ENCODE data around the gene COL26A1. TPM values are rescaled to one million over a fixed set of nuclear protein-coding genes. Genes with fewer than 3 reads are reported as not detected.
A peak's percentile ranks its signal among the peaks of the same experiment; 100 is the strongest.
"Not testable (repeated sequence)": the region's sequence is repeated elsewhere in the genome, so short reads cannot be mapped to it uniquely, and the experiment has no call there.

Gene COL26A1
- total RNA-seq, 2 experiments from 2014 or later = not detected

DNA sequence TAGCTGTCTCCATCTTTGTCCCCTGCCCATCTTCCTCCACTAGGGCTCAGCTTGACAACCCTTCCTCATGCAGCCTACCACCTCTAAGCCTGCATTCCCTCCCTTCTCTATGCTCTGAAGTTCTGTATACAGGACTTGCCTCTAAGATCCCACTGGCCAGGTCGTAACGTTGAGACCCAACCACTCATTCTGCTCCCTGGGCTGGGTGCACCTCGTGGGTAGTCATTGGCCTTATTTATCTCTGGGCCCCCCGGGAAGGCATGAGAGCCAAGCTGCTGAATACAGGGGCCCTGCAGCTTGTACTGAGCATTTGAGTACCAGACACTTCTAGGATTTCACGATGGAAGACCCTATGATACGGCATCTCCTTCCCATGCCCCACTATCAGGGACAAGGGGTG lies 235.3 kb downstream of the COL26A1 start:
- no peak overlapping the region for H3K4me3 Mint-ChIP-seq
- no peaks in the 10 kb centered on the region for H3K36me3 Mint-ChIP-seq
- DNase-seq = no peak
- no peaks in the 10 kb centered on the region for H3K27me3 Mint-ChIP-seq
- H3K27ac Mint-ChIP-seq = no peak overlapping the region
- no peaks in the 10 kb centered on the region for H3K9me3 Mint-ChIP-seq
- ChIA-PET POLR2A (no interaction called here), CTCF (no interaction called here)
- intact Hi-C loops (cut with micrococcal nuclease) = no loop called here
- no peaks in the 10 kb centered on the region for H3K4me1 Mint-ChIP-seq (ENCODE audit: low read depth)

DNA sequence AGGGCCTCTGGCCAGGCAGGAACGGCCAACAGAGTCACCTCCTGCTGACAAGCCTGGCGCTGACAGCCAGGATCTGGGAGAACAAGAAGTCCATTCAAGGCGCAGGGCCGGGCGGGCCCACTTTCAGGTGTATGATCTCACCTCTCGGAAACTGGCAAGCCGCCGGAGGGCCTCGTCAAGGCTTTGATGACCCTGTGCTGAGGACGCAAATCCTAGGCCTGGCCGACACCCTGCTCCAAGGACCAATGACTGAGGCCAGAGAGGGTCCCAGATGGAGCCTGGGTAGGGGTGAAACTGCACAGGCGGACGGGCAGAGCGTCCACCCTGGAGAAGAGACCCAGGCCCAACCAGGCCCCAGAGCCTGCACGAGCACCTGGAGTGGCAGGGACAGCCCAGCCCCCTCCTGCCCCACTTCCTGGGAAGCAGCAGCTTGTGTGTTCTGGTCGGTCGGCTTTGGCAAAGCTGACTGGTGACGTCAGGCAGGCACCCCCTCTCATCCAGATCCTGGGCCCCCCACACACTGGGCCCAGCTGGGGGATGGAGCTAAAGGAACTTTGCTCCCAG lies 235.8 kb downstream of the COL26A1 start:
- no peak overlapping the region for H3K4me3 Mint-ChIP-seq
- ChIA-PET CTCF (no interaction called here), POLR2A (interaction anchor here (0.5 kb wide), 1 partner anchor 13 kb away, joined by 4 read pairs; no protein-coding TSS in a partner anchor)
- intact Hi-C loops (cut with micrococcal nuclease) = no loop called here
- H3K36me3 Mint-ChIP-seq = no peaks in the 10 kb centered on the region
- H3K4me1 Mint-ChIP-seq (ENCODE audit: low read depth) = no peaks in the 10 kb centered on the region
- no peak for DNase-seq
- no peak overlapping the region for H3K27ac Mint-ChIP-seq
- H3K9me3 Mint-ChIP-seq = no peaks in the 10 kb centered on the region
- H3K27me3 Mint-ChIP-seq = no peaks in the 10 kb centered on the region

DNA sequence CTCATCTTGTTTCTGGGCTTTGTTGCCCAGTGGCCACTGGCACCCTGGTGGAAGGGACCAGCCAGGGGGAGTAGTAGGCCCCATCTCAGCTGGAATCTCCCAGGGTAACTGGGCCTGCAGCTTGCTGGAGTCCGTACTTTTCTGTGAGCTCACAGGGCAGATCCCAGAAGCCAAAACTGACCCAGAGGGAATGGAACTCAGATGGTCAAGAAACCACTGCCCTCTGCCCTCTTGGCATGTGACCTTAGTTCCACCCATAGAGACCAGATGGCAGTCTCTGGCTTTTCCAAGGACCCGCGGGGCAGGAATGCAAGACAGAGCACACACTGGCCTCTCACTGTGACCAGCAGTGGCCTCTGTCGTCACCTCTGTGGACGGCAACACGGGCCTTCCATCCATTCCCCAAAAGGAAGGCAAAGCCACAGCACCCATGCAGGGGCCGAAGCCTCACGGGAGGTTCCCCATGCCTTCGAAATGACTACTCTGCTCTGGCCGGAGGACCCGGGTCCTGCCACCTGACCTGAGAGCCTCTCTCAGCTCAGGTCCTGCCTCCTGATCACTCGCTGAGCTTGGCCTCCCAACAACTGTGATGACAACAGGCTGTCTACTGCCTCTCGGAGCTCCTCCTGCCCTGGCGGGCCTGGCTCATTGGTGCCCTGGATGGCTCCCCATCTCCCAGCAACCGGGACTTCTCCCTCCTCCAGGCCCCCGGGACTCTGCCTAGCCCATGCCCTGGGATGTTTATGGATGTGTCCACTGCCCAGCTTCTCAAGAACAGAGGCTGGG lies 236.5 kb downstream of the COL26A1 start:
- ChIA-PET POLR2A (interaction anchor here (0.5 kb wide), 1 partner anchor 14 kb away, joined by 4 read pairs; no protein-coding TSS in a partner anchor), CTCF (no interaction called here)
- DNase-seq = no peak
- Mint-ChIP-seq H3K27ac (no peak overlapping the region), H3K4me1 (ENCODE audit: low read depth) (no peaks in the 10 kb centered on the region), H3K27me3 (no peaks in the 10 kb centered on the region), H3K9me3 (no peaks in the 10 kb centered on the region), H3K36me3 (no peaks in the 10 kb centered on the region), H3K4me3 (no peak overlapping the region)
- intact Hi-C loops (cut with micrococcal nuclease) = no loop called here

DNA sequence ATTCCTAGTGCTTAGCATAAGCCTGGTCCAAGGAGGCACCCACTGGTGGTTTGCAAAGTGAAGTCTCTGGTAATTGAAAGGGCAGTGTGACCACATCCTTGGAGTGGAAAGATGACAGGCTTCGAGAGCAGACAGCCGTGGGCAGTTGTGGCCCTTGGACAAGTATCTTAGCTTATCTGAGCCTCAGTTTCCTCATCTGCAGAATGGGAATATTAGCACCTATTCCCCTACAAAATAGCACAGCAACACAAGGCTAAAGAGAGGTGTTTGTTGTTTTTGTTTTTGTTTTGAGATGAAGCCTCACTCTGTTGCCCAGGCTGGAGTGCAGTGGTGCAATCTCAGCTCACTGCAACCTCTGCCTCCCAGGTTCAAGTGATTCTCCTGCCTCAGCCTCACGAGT lies 237.1 kb downstream of the COL26A1 start:
- Mint-ChIP-seq H3K4me1 (ENCODE audit: low read depth) (no peaks in the 10 kb centered on the region), H3K27me3 (no peaks in the 10 kb centered on the region), H3K27ac (no peak overlapping the region), H3K9me3 (no peaks in the 10 kb centered on the region), H3K4me3 (no peak overlapping the region), H3K36me3 (no peaks in the 10 kb centered on the region)
- ChIA-PET POLR2A (no interaction called here), CTCF (interaction anchor here (4.7 kb wide), 1 partner anchor 672 kb away, joined by 29 read pairs; no protein-coding TSS in a partner anchor)
- no peak for DNase-seq
- intact Hi-C loops (cut with micrococcal nuclease) = no loop called here

DNA sequence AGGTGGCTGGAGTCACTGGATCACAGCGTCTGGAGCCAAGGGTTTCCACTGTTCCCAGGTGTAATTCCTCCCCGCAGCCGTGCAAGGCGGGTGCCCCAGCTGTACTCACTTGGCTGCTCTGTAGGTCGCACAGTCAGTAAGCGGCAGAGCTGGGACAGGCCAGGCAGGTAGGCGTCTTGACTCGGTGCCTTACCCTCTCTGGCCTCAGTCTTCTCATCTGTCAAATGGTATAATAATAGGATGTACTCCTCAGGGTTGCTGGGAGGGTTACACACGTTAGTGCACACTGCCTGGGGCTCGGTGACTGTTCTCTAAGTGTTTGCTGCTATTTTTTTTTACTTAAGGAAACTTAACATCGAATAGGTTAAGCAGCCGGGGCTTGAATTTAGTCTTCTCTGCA lies 239.4 kb downstream of the COL26A1 start:
- ChIA-PET POLR2A (no interaction called here), CTCF (interaction anchor here (0.7 to 4.7 kb wide), 11 partner anchors 11 to 669 kb away, joined by 3 to 29 read pairs (median 5); no protein-coding TSS in a partner anchor)
- H3K27ac Mint-ChIP-seq = no peak overlapping the region
- no peaks in the 10 kb centered on the region for H3K27me3 Mint-ChIP-seq
- no peaks in the 10 kb centered on the region for H3K9me3 Mint-ChIP-seq
- DNase-seq = no peak
- H3K4me1 Mint-ChIP-seq (ENCODE audit: low read depth) = no peaks in the 10 kb centered on the region
- H3K36me3 Mint-ChIP-seq = no peaks in the 10 kb centered on the region
- intact Hi-C loops (cut with micrococcal nuclease) = loop anchor here (1.0 kb wide), 2 partner anchors 634 to 670 kb away; no protein-coding TSS in a partner anchor
- H3K4me3 Mint-ChIP-seq = no peak overlapping the region

DNA sequence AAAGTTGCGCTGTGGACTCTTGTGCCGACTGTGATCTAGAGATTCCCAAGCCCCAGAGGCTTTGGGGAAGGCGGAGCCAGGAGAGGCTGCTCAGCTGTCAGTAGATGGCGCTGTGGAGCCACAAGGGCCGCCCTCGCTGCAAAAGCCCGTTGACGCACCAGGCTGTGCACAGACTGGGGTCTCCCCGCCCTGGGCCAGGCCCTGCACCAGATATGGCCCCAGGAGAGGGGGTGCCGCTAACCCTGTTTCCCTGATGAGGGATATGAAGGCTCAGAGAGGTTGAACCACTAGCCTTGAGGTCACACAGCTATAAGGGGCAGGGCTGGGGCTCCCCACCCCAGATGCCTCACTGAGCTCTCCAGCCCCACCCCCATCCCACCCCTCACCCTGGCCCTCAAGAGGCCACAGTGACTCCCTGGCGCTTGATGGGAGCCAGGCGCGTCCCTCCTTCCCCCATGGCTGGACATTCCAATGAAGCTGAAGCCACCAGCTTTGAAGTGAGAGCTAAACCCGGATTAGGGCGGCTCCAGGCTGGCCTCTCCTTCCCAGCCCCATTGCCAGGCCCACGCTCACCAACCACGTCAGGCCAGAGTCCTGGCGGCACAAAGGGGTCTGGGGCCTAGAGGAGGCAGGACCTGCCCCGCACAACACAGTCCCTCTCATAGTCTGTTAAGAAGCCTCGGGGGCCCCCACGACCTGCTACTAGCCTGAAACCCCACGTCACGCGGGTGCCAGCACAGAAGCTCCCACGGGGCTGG lies 240.0 kb downstream of the COL26A1 start:
- ChIA-PET CTCF (interaction anchor here (0.6 to 4.7 kb wide), 17 partner anchors 11 to 669 kb away, joined by 3 to 29 read pairs (median 4); no protein-coding TSS in a partner anchor), POLR2A (no interaction called here)
- Mint-ChIP-seq H3K27me3 (no peaks in the 10 kb centered on the region), H3K4me1 (ENCODE audit: low read depth) (no peaks in the 10 kb centered on the region), H3K27ac (no peak overlapping the region), H3K9me3 (no peaks in the 10 kb centered on the region), H3K36me3 (no peaks in the 10 kb centered on the region), H3K4me3 (no peak overlapping the region)
- DNase-seq = peak; percentile 80
- intact Hi-C loops (cut with micrococcal nuclease) = loop anchor here (1.0 kb wide), 2 partner anchors 634 to 670 kb away; no protein-coding TSS in a partner anchor

DNA sequence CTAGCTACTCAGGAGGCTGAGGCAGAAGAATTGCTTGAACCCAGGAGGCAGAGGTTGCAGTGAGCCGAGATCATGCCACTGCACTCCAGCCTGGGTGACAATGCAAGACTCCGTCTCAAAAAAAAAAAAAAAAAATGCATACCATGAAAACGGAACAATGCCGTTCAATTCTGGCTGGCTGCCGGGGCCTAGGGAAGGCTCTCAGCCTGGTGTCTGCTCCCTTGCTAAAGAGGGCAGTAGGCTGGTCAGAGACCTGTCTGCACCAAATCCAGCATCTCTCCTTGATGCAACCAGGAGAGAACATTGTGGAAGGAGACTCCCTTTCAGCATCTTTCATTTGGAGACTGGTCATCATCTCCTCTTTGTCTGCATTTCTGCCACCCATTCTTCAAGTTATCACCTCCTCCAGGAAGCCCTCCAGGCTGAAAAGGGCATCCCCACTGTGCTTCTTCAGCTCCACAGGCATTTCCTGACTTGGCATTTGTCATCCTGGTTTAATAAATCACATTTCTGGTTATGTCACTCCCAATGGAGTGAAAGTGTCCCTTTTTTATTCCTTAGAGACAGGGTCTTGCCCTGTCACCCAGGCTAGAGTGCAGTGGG lies 241.8 kb downstream of the COL26A1 start:
- ChIA-PET POLR2A (no interaction called here), CTCF (interaction anchor here (1.4 to 4.7 kb wide), 4 partner anchors 42 to 667 kb away, joined by 4 to 29 read pairs (median 14); no protein-coding TSS in a partner anchor)
- no peaks in the 10 kb centered on the region for H3K4me1 Mint-ChIP-seq (ENCODE audit: low read depth)
- no peaks in the 10 kb centered on the region for H3K9me3 Mint-ChIP-seq
- H3K36me3 Mint-ChIP-seq = no peaks in the 10 kb centered on the region
- no peak for DNase-seq
- intact Hi-C loops (cut with micrococcal nuclease) = no loop called here
- H3K4me3 Mint-ChIP-seq = no peak overlapping the region
- no peak overlapping the region for H3K27ac Mint-ChIP-seq
- no peaks in the 10 kb centered on the region for H3K27me3 Mint-ChIP-seq

DNA sequence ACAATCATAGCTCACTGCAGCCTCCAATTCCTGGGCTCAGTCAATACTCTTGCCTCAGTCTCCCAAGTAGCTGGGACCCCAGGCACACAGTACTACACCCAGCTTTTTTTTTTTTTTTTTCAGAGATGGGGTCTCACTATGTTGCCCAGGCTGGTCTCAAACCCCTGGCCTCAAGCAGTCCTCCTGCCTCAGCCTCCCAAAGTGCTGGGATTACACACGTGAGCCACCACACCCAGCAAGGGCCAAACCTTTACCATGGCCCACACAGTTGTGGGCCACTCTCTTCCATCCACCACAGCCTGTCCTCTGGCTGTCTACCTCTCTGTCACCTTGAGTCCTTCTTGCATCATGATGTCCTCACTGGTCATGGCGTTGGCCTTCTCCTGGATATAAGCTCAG lies 242.3 kb downstream of the COL26A1 start:
- H3K27me3 Mint-ChIP-seq; CTCF ChIA-PET; H3K9me3 Mint-ChIP-seq; H3K27ac Mint-ChIP-seq; H3K36me3 Mint-ChIP-seq; POLR2A ChIA-PET; H3K4me3 Mint-ChIP-seq; intact Hi-C loops (cut with micrococcal nuclease); H3K4me1 Mint-ChIP-seq (ENCODE audit: low read depth); DNase-seq: not testable (repeated sequence)

DNA sequence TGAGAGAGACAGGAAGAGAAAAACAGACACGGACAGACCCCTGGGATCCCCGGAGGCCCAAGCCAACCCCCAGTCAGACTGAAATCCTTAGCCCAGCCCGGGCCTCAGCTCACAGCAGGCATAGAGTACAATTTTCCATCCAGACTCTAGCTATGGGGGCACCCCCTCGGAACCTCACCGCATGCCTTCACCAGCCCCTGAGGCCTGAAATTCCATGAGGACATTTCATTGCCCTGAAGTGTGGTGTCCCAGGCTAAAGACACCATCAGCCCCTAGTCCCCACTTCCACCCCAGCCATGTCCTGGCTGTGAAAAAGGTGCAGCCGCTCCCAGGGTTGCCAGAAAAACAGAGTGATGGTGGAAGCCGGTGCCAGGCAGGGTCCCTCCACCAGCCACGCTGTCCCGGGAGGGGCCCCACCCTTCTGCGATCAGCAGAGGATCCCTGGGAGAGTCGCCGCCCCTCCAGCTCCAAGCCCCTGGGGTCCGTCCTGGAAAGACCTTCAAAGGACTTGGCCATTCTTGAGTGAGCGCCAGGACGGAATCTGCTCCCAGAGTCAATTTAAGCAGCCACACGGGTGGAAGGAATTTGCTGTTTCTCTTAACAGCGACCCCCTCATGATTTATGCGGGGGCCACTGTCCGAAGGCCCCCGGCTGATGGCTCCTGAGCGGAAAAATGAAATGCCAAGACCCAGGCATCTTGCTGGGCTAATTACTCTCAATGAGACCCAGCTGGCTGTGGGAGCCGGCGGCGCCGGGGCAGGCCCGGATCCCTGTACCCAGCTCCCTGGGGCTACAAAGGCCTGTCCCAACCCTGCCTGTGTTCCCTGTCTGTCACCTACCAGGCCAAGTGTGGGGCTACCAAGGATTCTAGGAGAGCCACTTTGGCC lies 243.2 kb downstream of the COL26A1 start:
- H3K36me3 Mint-ChIP-seq = no peaks in the 10 kb centered on the region
- H3K27me3 Mint-ChIP-seq = peaks cover 2% of the 10 kb centered on the region
- POLR2A ChIA-PET = no interaction called here
- H3K27ac Mint-ChIP-seq = no peak overlapping the region
- H3K9me3 Mint-ChIP-seq = no peaks in the 10 kb centered on the region
- DNase-seq = no peak
- H3K4me1 Mint-ChIP-seq (ENCODE audit: low read depth) = no peaks in the 10 kb centered on the region
- CTCF ChIA-PET = interaction anchor here (0.7 kb wide), 1 partner anchor 83 kb away, joined by 3 read pairs; no protein-coding TSS in a partner anchor
- H3K4me3 Mint-ChIP-seq = no peak overlapping the region
- intact Hi-C loops (cut with micrococcal nuclease) = no loop called here

DNA sequence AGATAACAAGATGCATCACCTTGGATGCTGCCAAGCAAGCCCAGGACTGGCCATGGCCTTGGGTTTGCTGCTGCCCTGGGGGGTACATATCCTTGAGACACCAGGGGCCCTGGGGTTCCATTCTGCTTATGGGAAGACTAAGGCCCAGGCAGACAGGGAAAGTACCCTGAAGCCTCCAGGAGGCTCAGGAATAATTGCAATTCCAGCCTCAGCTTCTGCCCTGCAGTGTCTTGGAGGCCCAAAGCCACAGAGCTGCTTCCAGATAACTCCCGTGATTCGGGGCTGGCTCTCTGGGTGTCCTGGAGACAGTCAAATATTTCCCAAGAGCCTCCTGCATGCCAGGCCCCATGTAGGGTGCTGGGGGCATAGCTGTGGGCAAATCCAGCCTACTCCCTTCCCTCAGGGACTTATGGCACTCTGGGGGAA lies 243.8 kb downstream of the COL26A1 start:
- H3K27ac Mint-ChIP-seq = no peak overlapping the region
- intact Hi-C loops (cut with micrococcal nuclease) = no loop called here
- no peaks in the 10 kb centered on the region for H3K4me1 Mint-ChIP-seq (ENCODE audit: low read depth)
- DNase-seq = no peak
- H3K27me3 Mint-ChIP-seq = peaks cover 3% of the 10 kb centered on the region
- no peaks in the 10 kb centered on the region for H3K36me3 Mint-ChIP-seq
- ChIA-PET CTCF (no interaction called here), POLR2A (no interaction called here)
- no peaks in the 10 kb centered on the region for H3K9me3 Mint-ChIP-seq
- H3K4me3 Mint-ChIP-seq = no peak overlapping the region

All from activated CD4-positive, alpha-beta memory T cell treated with anti-CD3 and anti-CD28 coated beads for 36 hours (primary cell).